IMR-90 (cell line): ENCODE measurements around the gene PDGFRA.

ENCODE experiments used
- BHLHE40 ChIP-seq: fragments of 150-350 bp; IDR thresholded peaks from 2 replicates; pipeline ENCODE4 v1.6.1; 2016; ENCODE audit warnings: mild to moderate bottlenecking, low read depth, low read length
- MAZ ChIP-seq: IDR thresholded peaks from 2 replicates; pipeline ENCODE4 v1.6.1; 2012; ENCODE audit warnings: low read depth, mild to moderate bottlenecking, low read length, improper control_type of control experiment, moderate library complexity, borderline replicate concordance
- POLR2A ChIP-seq: IDR thresholded peaks from 2 replicates; pipeline ENCODE4 v1.6.1; 2012; ENCODE audit warnings: mild to moderate bottlenecking, low read depth, low read length
- RAD21 ChIP-seq: IDR thresholded peaks from 2 replicates; pipeline ENCODE4 v1.6.1; 2012; ENCODE audit warnings: low read length, improper control_type of control experiment
- RFX5 ChIP-seq: IDR thresholded peaks from 2 replicates; pipeline ENCODE4 v1.8.0; 2012; ENCODE audit warnings: low read depth, mild to moderate bottlenecking, low read length, moderate library complexity
- TF ChIP-seq, protein P1 (sequence below): conservative IDR thresholded peaks from 2 replicates; pipeline ENCODE4 v1.5.1; 2012; ENCODE audit warnings: mild to moderate bottlenecking, low read depth, low read length, improper control_type of control experiment
- TF ChIP-seq, protein P2 (sequence below): fragments of 150-350 bp; IDR thresholded peaks from 2 replicates; pipeline ENCODE4 v1.6.1; 2016; ENCODE audit warnings: low read depth, mild to moderate bottlenecking, low read length, moderate library complexity, borderline replicate concordance

DNA sequence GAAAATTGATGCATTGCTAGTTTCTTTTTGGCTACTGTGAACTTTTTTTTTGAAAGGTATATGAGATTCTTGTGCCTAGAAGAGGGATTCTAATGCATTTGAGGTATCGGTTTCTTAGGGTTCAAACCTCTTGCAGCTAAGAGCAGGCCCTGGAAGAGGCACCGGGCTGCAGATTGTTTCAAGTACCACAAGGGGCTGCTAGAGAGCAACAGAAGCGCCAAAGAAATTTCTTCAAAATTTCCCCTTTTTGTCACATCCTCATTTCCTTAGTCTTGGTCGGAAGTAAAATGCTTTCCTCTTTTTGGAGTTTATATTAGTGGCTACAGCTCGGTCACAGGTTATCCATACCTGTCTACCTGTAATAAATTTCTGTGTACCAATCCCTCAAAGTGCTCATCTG is 89.8 kb downstream of the PDGFRA start:
- TF ChIP-seq, protein P1, sequence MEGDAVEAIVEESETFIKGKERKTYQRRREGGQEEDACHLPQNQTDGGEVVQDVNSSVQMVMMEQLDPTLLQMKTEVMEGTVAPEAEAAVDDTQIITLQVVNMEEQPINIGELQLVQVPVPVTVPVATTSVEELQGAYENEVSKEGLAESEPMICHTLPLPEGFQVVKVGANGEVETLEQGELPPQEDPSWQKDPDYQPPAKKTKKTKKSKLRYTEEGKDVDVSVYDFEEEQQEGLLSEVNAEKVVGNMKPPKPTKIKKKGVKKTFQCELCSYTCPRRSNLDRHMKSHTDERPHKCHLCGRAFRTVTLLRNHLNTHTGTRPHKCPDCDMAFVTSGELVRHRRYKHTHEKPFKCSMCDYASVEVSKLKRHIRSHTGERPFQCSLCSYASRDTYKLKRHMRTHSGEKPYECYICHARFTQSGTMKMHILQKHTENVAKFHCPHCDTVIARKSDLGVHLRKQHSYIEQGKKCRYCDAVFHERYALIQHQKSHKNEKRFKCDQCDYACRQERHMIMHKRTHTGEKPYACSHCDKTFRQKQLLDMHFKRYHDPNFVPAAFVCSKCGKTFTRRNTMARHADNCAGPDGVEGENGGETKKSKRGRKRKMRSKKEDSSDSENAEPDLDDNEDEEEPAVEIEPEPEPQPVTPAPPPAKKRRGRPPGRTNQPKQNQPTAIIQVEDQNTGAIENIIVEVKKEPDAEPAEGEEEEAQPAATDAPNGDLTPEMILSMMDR = peak; percentile 81
- no peak for TF ChIP-seq RFX5
- TF ChIP-seq RAD21 = peak; percentile 69
- TF ChIP-seq, protein P2, sequence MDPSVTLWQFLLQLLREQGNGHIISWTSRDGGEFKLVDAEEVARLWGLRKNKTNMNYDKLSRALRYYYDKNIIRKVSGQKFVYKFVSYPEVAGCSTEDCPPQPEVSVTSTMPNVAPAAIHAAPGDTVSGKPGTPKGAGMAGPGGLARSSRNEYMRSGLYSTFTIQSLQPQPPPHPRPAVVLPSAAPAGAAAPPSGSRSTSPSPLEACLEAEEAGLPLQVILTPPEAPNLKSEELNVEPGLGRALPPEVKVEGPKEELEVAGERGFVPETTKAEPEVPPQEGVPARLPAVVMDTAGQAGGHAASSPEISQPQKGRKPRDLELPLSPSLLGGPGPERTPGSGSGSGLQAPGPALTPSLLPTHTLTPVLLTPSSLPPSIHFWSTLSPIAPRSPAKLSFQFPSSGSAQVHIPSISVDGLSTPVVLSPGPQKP = no peak
- TF ChIP-seq POLR2A = no peak
- TF ChIP-seq MAZ = no peak
- TF ChIP-seq BHLHE40 = no peak
